GM12872 (cell line): ENCODE data around the gene CADPS2.

Experiments
- TF ChIP-seq, protein P1 (sequence below): IDR thresholded peaks from 3 replicates; pipeline ENCODE4 v1.5.1; 2011; ENCODE audit warnings: low read depth, mild to moderate bottlenecking, low read length, moderate library complexity; ENCODE audit not compliant: insufficient read depth

CADPS2 gene

GRCh38 chr7:122658856-122659255 is 227.4 kb downstream of the CADPS2 start:
- TF ChIP-seq, protein P1, sequence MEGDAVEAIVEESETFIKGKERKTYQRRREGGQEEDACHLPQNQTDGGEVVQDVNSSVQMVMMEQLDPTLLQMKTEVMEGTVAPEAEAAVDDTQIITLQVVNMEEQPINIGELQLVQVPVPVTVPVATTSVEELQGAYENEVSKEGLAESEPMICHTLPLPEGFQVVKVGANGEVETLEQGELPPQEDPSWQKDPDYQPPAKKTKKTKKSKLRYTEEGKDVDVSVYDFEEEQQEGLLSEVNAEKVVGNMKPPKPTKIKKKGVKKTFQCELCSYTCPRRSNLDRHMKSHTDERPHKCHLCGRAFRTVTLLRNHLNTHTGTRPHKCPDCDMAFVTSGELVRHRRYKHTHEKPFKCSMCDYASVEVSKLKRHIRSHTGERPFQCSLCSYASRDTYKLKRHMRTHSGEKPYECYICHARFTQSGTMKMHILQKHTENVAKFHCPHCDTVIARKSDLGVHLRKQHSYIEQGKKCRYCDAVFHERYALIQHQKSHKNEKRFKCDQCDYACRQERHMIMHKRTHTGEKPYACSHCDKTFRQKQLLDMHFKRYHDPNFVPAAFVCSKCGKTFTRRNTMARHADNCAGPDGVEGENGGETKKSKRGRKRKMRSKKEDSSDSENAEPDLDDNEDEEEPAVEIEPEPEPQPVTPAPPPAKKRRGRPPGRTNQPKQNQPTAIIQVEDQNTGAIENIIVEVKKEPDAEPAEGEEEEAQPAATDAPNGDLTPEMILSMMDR, result no peak

GRCh38 chr7:122653685-122654084 is 232.6 kb downstream of the CADPS2 start:
- TF ChIP-seq, protein P1, result no peak

- TF ChIP-seq, protein P1, result no peak
Observed at GRCh38 chr7:122652876-122653275, 233.4 kb downstream of the CADPS2 start.

DNA sequence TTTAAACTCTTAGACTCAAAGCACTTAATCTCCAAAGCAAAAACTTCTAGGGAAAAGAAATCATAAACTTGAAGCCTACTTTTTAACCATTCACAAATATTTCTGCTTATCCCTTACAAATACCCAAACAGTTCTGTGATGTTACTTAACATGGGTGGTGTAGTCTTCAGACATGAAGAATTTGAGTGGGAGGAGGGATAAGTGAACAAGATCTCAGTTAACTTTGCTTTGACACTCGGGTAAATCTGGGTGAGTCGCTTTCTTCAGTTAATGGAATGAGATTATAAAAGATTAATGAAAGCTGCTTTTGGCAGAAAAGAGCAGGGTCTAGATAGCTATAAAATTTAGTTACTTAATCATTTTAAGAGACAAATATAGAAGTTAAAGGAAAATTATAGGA is 234.8 kb downstream of the CADPS2 start:
- TF ChIP-seq, protein P1, result no peak

GRCh38 chr7:122643250-122643649 is 243.0 kb downstream of the CADPS2 start:
- TF ChIP-seq, protein P1, result no peak

DNA sequence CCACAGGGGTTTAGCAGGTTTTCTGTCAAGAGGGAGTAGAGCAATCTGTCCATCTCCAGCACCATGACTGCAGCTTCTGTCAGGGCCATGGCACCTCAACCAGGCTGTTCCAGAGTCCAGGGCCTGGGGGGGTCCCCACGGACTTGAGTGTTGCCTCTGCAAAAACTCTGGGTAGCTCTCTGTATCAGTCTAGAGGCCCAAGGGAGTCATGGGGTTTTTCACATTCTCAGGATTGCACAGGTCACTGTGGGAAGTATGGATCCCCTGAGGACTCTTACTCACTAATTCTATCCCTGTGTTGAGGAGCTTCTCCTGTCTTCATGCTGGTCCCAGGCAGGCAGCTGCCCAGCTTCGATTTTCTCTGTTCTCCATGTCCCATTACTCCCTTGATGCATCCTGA is 247.8 kb downstream of the CADPS2 start:
- TF ChIP-seq, protein P1, result no peak

- TF ChIP-seq, protein P1, result no peak
Observed at GRCh38 chr7:122637784-122638183, 248.5 kb downstream of the CADPS2 start.

DNA sequence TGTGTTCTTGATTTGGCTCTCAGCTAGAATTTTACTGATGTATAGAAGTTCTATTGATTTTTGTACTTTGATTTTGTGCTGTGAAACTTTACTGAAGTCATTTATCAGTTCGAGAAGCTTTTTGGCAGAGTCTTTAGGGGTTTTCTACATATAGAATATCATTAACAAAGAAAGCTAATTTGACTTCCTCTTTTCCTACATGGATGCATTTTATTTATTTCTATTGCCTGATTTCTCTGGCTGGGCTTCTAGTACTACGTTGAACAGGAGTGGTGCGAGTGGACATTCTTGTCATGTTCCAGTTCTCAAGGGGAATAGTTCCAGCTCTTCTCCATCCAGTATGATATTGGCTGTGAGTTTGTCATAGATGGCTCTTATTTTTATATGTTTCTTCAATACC is 252.8 kb downstream of the CADPS2 start:
- TF ChIP-seq, protein P1, result no peak
